Spleen (tissue), 11 donors: ENCODE results near the gene TTYH1. TPM values are rescaled to one million over a fixed set of nuclear protein-coding genes. Genes with fewer than 3 reads are reported as not detected.
"Not testable (repeated sequence)": the region's sequence is repeated elsewhere in the genome, so short reads cannot be mapped to it uniquely, and the experiment has no call there.

Experiments
- DNase-seq: peaks from one replicate; pipeline ENCODE4 v3.0.0-alpha.2; 2020
- H3K27ac ChIP-seq, 8 donors: fragments of 200-600 bp; sonication (generic) in 7 of 8; 1 replicate in 4 of 8; 2 replicates in 4 of 8; pipeline versions ENCODE4 v1.5.0 to v1.8.0; 2016 to 2021; ENCODE audit warnings: inconsistent platforms in 4 of 8, mild to moderate bottlenecking in 4 of 8, moderate library complexity in 1 of 8
- H3K27me3 ChIP-seq, 7 donors: fragments of 200-600 bp; sonication (generic) in 6 of 7; replicated peaks in 1 of 7; 1 replicate in 4 of 7; 2 replicates in 3 of 7; pipeline versions ENCODE4 v1.5.0 to v1.8.0; 2016 to 2021; ENCODE audit warnings: inconsistent platforms in 3 of 7, mild to moderate bottlenecking in 1 of 7
- H3K36me3 ChIP-seq, 6 donors: fragments of 200-600 bp; sonication (generic) in 5 of 6; 1 replicate in 4 of 6; 2 replicates in 2 of 6; pipeline versions ENCODE4 v1.5.0 to v1.8.0; 2016 to 2021; ENCODE audit warnings: inconsistent platforms in 2 of 6
- H3K4me1 ChIP-seq, 6 donors: fragments of 200-600 bp; sonication (generic) in 5 of 6; 1 replicate in 3 of 6; 2 replicates in 3 of 6; pipeline versions ENCODE4 v1.5.0 to v1.8.0; 2016 to 2021; ENCODE audit warnings: inconsistent platforms in 3 of 6
- H3K4me3 ChIP-seq, 8 donors: fragments of 200-600 bp; sonication (generic) in 7 of 8; 1 replicate in 4 of 8; 2 replicates in 4 of 8; pipeline versions ENCODE4 v1.5.0 to v1.8.0; 2016 to 2021; ENCODE audit warnings: inconsistent platforms in 4 of 8, mild to moderate bottlenecking in 4 of 8, moderate library complexity in 2 of 8
- H3K9me3 ChIP-seq, 8 donors: fragments of 200-600 bp; sonication (generic) in 7 of 8; 1 replicate in 4 of 8; 2 replicates in 4 of 8; pipeline versions ENCODE4 v1.5.0 to v1.8.0; 2016 to 2021; ENCODE audit warnings: inconsistent platforms in 4 of 8
- CTCF ChIP-seq, 11 experiments: fragments of 200-600 bp in 7 of 11; fragments of 450-650 bp in 4 of 11; sonication (generic) in 4 of 11; IDR thresholded peaks in 8 of 11; conservative IDR thresholded peaks in 3 of 11; 1 replicate in 7 of 11; 2 replicates in 4 of 11; pipeline versions ENCODE4 v1.4.0 to v1.8.0; 2016 to 2021; ENCODE audit warnings: antibody characterized with exemption in 11 of 11, inconsistent platforms in 4 of 11, mild to moderate bottlenecking in 1 of 11
- POLR2A ChIP-seq, 3 donors: fragments of 450-650 bp; IDR thresholded peaks; one replicate each; pipeline ENCODE4 v1.5.1; 2017; ENCODE audit warnings: antibody characterized with exemption in 3 of 3, mild to moderate bottlenecking in 1 of 3
- POLR2AphosphoS5 ChIP-seq, 3 donors: sonication (generic); formaldehyde crosslinking; IDR thresholded peaks; one replicate each; pipeline ENCODE4 v1.5.1; 2017; ENCODE audit warnings: antibody characterized with exemption in 3 of 3
- WGBS, 5 donors: extraction: QIAGEN DNeasy Blood & Tissue Kit in 3 of 5; methylation state at CpG; one replicate each; pipeline versions ENCODE4 v1.1.5 to v1.1.7; 2013 to 2018; 5-methylcytosine and 5-hydroxymethylcytosine counted together
- intact Hi-C: fragments of 100-400 bp; cut with DNase I; formaldehyde crosslinking; loops from one replicate; pipeline ENCODE4 v1.15.0; 2023; ENCODE audit warnings: low total_unique reads
- polyA plus RNA-seq, 3 donors: library from polyadenylated mRNA; stranded (reverse); fragments of 200-250 nt; gene quantifications; one replicate each; pipeline ENCODE4 v1.2.1, GENCODE V29; 2013
- total RNA-seq, 7 donors: library from RNA; depleted of rRNA in 3 of 7; stranded (reverse); fragments of >200 nt in 3 of 7; fragmentation: NEBNext Ultra II Directional in 4 of 7; extraction: Animal tissue kit (Norgen Biotek cat#: 25700) in 4 of 7; gene quantifications; one replicate each; pipeline versions ENCODE4 v1.1.0 to v1.2.1, GENCODE V29; 2016 to 2021
- donor health status: healthy with polysubstance abuse.
- donor health status: DM: no; HTN: no; CAD: no; lungs with moderate emphysema.
- donor health status: DM: no; HTN: no; CAD: no.
- donor health status: Bipolar disorder and iron deficiency.
- donor health status: healthy.
- donor health status: DM: no; HTN: no; CAD: no.
- donor health status: DM: yes; HTN: yes; CAD: no.

The TTYH1 gene
- total and polyA plus RNA-seq, 10 donors: 0.97 to 3.5 (median 1.2) TPM

GRCh38 chr19:54376610-54377285 is 38.5 kb upstream of the TTYH1 start:
- peak; percentile 52 for DNase-seq
- Histone ChIP-seq H3K27me3 (peaks cover 0 to 3% (median 0%) of the 10 kb centered on the region in 7 donors), H3K9me3 (no peaks in the 10 kb centered on the region), H3K27ac (peak overlapping the region in 4 of 8 donors; percentile 32 to 88 (median 37)), H3K4me1 (peaks cover 9 to 89% (median 64%) of the 10 kb centered on the region in 6 donors), H3K4me3 (no peak overlapping the region), H3K36me3 (no peaks in the 10 kb centered on the region)
- 33 to 47% (median 40%) methylated on average over 11 of the region's 11 CpGs for WGBS, 5 donors
- no peak for TF ChIP-seq POLR2A (IDR thresholded peaks at IDR 0.05)
- TF ChIP-seq CTCF (IDR thresholded peaks at IDR 0.05 in 8 of 11, conservative IDR thresholded peaks at IDR 0.05 in 3 of 11): no peak
- TF ChIP-seq POLR2AphosphoS5 (IDR thresholded peaks at IDR 0.05): no peak
- intact Hi-C loops: no loop called here

- intact Hi-C loops: no loop called here
- Histone ChIP-seq H3K4me1 (peaks cover 5 to 77% (median 40%) of the 10 kb centered on the region in 6 donors), H3K4me3 (no peak overlapping the region), H3K27me3 (peaks cover 0 to 3% (median 0%) of the 10 kb centered on the region in 7 donors), H3K9me3 (no peaks in the 10 kb centered on the region), H3K36me3 (no peaks in the 10 kb centered on the region), H3K27ac (peak overlapping the region in 5 of 8 donors; percentile 14 to 88 (median 75))
- DNase-seq: no peak
- WGBS, 5 donors: 64 to 83% (median 73%) methylated on average over 5 of the region's 5 CpGs
- TF ChIP-seq POLR2A (IDR thresholded peaks at IDR 0.05): no peak
- TF ChIP-seq POLR2AphosphoS5 (IDR thresholded peaks at IDR 0.05): no peak
- TF ChIP-seq CTCF (IDR thresholded peaks at IDR 0.05 in 8 of 11, conservative IDR thresholded peaks at IDR 0.05 in 3 of 11): no peak
Measured at GRCh38 chr19:54379187-54379678, 36.0 kb upstream of the TTYH1 start.

GRCh38 chr19:54380897-54381296 is 34.4 kb upstream of the TTYH1 start:
- H3K36me3 ChIP-seq: no peaks in the 10 kb centered on the region
- H3K4me3 ChIP-seq: no peak overlapping the region
- TF ChIP-seq CTCF (IDR thresholded peaks at IDR 0.05 in 8 of 11, conservative IDR thresholded peaks at IDR 0.05 in 3 of 11): no peak
- TF ChIP-seq POLR2A (IDR thresholded peaks at IDR 0.05): no peak
- no peak for TF ChIP-seq POLR2AphosphoS5 (IDR thresholded peaks at IDR 0.05)
- peaks cover 5 to 64% (median 32%) of the 10 kb centered on the region in 6 donors for H3K4me1 ChIP-seq
- H3K27me3 ChIP-seq: peaks cover 0 to 3% (median 0%) of the 10 kb centered on the region in 7 donors
- intact Hi-C loops: no loop called here
- WGBS, 5 donors: 78 to 91% (median 90%) methylated on average over 2 of the region's 2 CpGs
- no peak for DNase-seq
- no peaks in the 10 kb centered on the region for H3K9me3 ChIP-seq
- no peak overlapping the region for H3K27ac ChIP-seq

- H3K9me3 ChIP-seq, H3K27me3 ChIP-seq, H3K36me3 ChIP-seq, H3K4me3 ChIP-seq, intact Hi-C loops, DNase-seq: not testable (repeated sequence)
- Histone ChIP-seq H3K27ac (peak overlapping the region in 2 of 8 donors; percentile 33 to 43), H3K4me1 (peaks cover under 1 to 54% (median 24%) of the 10 kb centered on the region in 6 donors)
- 72 to 90% (median 81%) methylated on average over 12 to 13 of the region's 13 CpGs for WGBS, 5 donors
Measured at GRCh38 chr19:54382041-54382440, 33.2 kb upstream of the TTYH1 start.
